ENCODE measurements around the gene ZYG11A.

- TF ChIP-seq CTCF (IDR thresholded peaks at IDR 0.05) = no peak
- TF ChIP-seq POLR2A (IDR thresholded peaks at IDR 0.05) = no peak
These were observed 61.8 kb downstream of the ZYG11A start for GRCh38 chr1:52904208-52904926.
